ENCODE measurements around the gene TOLLIP.

The TOLLIP gene

GRCh38 chr11:1256257-1257045 is 53.0 kb downstream of the TOLLIP start:
- H3K4me3 ChIP-seq (replicated peaks; ENCODE audit: low read depth, low read length), result no peak overlapping the region
- no peak for DNase-seq (ENCODE audit: low read depth)
- TF ChIP-seq CTCF (IDR thresholded peaks at IDR 0.05; ENCODE audit: low read length, missing control alignments), result no peak

- DNase-seq (ENCODE audit: low read depth), result no peak
- no peak for TF ChIP-seq CTCF (IDR thresholded peaks at IDR 0.05; ENCODE audit: low read length, missing control alignments)
Measured at GRCh38 chr11:1255151-1255550, 54.3 kb downstream of the TOLLIP start.

GRCh38 chr11:1254733-1255132 is 54.7 kb downstream of the TOLLIP start:
- H3K4me3 ChIP-seq (replicated peaks; ENCODE audit: low read depth, low read length), result no peak overlapping the region
- TF ChIP-seq CTCF (IDR thresholded peaks at IDR 0.05; ENCODE audit: low read length, missing control alignments), result no peak
- no peak for DNase-seq (ENCODE audit: low read depth)

More at GRCh38 chr11:1255151-1255550, 54.3 kb downstream of the TOLLIP start:
- H3K4me3 ChIP-seq (replicated peaks; ENCODE audit: low read depth, low read length), result no peak overlapping the region

- no peak for TF ChIP-seq CTCF (IDR thresholded peaks at IDR 0.05; ENCODE audit: low read length, missing control alignments)
Measured at GRCh38 chr11:1254086-1254648, 55.3 kb downstream of the TOLLIP start.

GRCh38 chr11:1253103-1253485 is 56.3 kb downstream of the TOLLIP start:
- no peak for TF ChIP-seq CTCF (IDR thresholded peaks at IDR 0.05; ENCODE audit: low read length, missing control alignments)
- DNase-seq (ENCODE audit: low read depth), result no peak
- H3K4me3 ChIP-seq (replicated peaks; ENCODE audit: low read depth, low read length), result no peak overlapping the region

More at GRCh38 chr11:1254086-1254648, 55.3 kb downstream of the TOLLIP start:
- DNase-seq (ENCODE audit: low read depth), result no peak
- H3K4me3 ChIP-seq (replicated peaks; ENCODE audit: low read depth, low read length), result no peak overlapping the region

GRCh38 chr11:1252371-1253102 is 56.9 kb downstream of the TOLLIP start:
- no peak for TF ChIP-seq CTCF (IDR thresholded peaks at IDR 0.05; ENCODE audit: low read length, missing control alignments)
- no peak overlapping the region for H3K4me3 ChIP-seq (replicated peaks; ENCODE audit: low read depth, low read length)
- DNase-seq (ENCODE audit: low read depth), result no peak
